HG02571 (cell line): ENCODE measurements around the gene CAV2.
A peak's percentile ranks its signal among the peaks of the same experiment; 100 is the strongest.

ENCODE experiments used
- ATAC-seq: cut with Tn5 transposase; IDR thresholded peaks from one replicate; pipeline ENCODE4 v1.9.1; 2021; ENCODE audit warnings: mild to moderate bottlenecking, moderate library complexity; ENCODE audit not compliant: unreplicated experiment

Gene CAV2

GRCh38 chr7:116545411-116545993, 46.0 kb downstream of the CAV2 start:
- no peak for ATAC-seq

- no peak for ATAC-seq
These were observed 46.5 kb downstream of the CAV2 start for GRCh38 chr7:116546054-116546453.

- ATAC-seq: no peak
These were observed 47.4 kb downstream of the CAV2 start for GRCh38 chr7:116546916-116547315.

GRCh38 chr7:116547347-116547746, 47.8 kb downstream of the CAV2 start:
- no peak for ATAC-seq

GRCh38 chr7:116548506-116548905, 49.0 kb downstream of the CAV2 start:
- peak; percentile 92 for ATAC-seq

- no peak for ATAC-seq
These were observed 49.8 kb downstream of the CAV2 start for GRCh38 chr7:116549370-116549769.

- no peak for ATAC-seq
These were observed 52.2 kb downstream of the CAV2 start for GRCh38 chr7:116551692-116552091.

GRCh38 chr7:116552602-116553001, 53.1 kb downstream of the CAV2 start:
- no peak for ATAC-seq

GRCh38 chr7:116553168-116553964, 53.8 kb downstream of the CAV2 start:
- ATAC-seq: no peak

GRCh38 chr7:116554436-116554835, 54.9 kb downstream of the CAV2 start:
- ATAC-seq: no peak

- ATAC-seq: no peak
These were observed 55.4 kb downstream of the CAV2 start for GRCh38 chr7:116554911-116555310.

- ATAC-seq: no peak
These were observed 57.6 kb downstream of the CAV2 start for GRCh38 chr7:116557066-116557585.

GRCh38 chr7:116557901-116558300, 58.4 kb downstream of the CAV2 start:
- no peak for ATAC-seq
